K562 (cell line): ENCODE measurements around the gene OMA1. TPM values are rescaled to one million over a fixed set of nuclear protein-coding genes. Genes with fewer than 3 reads are reported as not detected.

Source experiments
- ATAC-seq: fragments of 200-7000 bp; cut with Tn5 transposase; 3 replicates; pipeline ENCODE4 v1.9.1; 2020; ENCODE audit warnings: moderate library complexity
- BruUV-seq: library from RNA; stranded (reverse); fragments of 400-500 nt; replicated peaks from 2 replicates; lab custom pipeline; 2021; lab: Mats Ljungman, UMichigan
- CTCF ChIA-PET: fragments of 300-600 bp; formaldehyde crosslinking; extraction: SDS; loops from one replicate; lab custom pipeline; 2021; ENCODE audit warnings: low intra/inter-chr PET ratio; lab: Yijun Ruan, JAX
- POLR2A ChIA-PET: fragments of 300-600, 350-650 bp; sonication (Branson Sonifier 250); formaldehyde crosslinking; extraction: SDS; loops from one replicate; lab custom pipeline; 2021; ENCODE audit warnings: antibody characterized with exemption, inconsistent platforms; lab: Yijun Ruan, JAX
- DNase-seq, 4 experiments: peaks; one replicate each; pipeline versions ENCODE4 v3.0.0 to v3.0.0-alpha.2; 2011 to 2018; ENCODE audit warnings: low spot score in 3 of 4, mixed read lengths in 3 of 4; ENCODE audit errors: extremely low read depth in 1 of 4
- FAIRE-seq: peaks from 2 replicates; lab custom pipeline; 2011; peaks lifted over from hg19 to GRCh38; lab: Jason Lieb, UNC
- H2AFZ ChIP-seq: 2 replicates; pipeline ENCODE4 v1.6.0; 2011; ENCODE audit warnings: low read depth, low read length, control low read depth, inconsistent platforms
- H3K27ac ChIP-seq: fragments of 200-600 bp; 3 replicates; pipeline ENCODE4 v1.8.0; 2011; ENCODE audit warnings: low read depth, mild to moderate bottlenecking, control low read depth, inconsistent platforms, low read length, moderate library complexity, mixed read lengths; ENCODE audit errors: extremely low read depth
- H3K27me3 ChIP-seq, 2 experiments: fragments of 300-600 bp in 1 of 2; 2 replicates in 1 of 2; 3 replicates in 1 of 2; pipeline versions ENCODE4 v1.6.0 to v1.8.0; 2011; ENCODE audit warnings: inconsistent platforms in 2 of 2, low read length in 2 of 2, mild to moderate bottlenecking in 1 of 2, mixed read lengths in 1 of 2, moderate library complexity in 1 of 2; ENCODE audit not compliant: control insufficient read depth in 2 of 2, insufficient read depth in 2 of 2
- H3K36me3 ChIP-seq: fragments of 300-600 bp; 3 replicates; pipeline ENCODE4 v1.8.0; 2011; ENCODE audit warnings: mild to moderate bottlenecking, low read length, inconsistent platforms; ENCODE audit not compliant: control insufficient read depth, insufficient read depth
- H3K4me1 ChIP-seq, 2 experiments: fragments of 200-600 bp in 1 of 2; replicated peaks in 1 of 2; 2 replicates in 1 of 2; 3 replicates in 1 of 2; pipeline versions ENCODE4 v1.5.1 to v1.8.0; 2011; ENCODE audit warnings: inconsistent platforms in 2 of 2, low read length in 2 of 2, mild to moderate bottlenecking in 1 of 2, mixed read lengths in 1 of 2, moderate library complexity in 1 of 2; ENCODE audit not compliant: control insufficient read depth in 2 of 2, insufficient read depth in 2 of 2
- H3K4me2 ChIP-seq: 2 replicates; pipeline ENCODE4 v1.6.1; 2011; ENCODE audit warnings: low read length, control low read depth, inconsistent platforms, mixed read lengths; ENCODE audit not compliant: insufficient read depth
- H3K4me3 ChIP-seq: fragments of 200-600 bp; sonication (generic), shearing (Covaris generic); 2 replicates; pipeline ENCODE4 v1.5.1; 2016; ENCODE audit warnings: control low read depth, inconsistent platforms
- H3K79me2 ChIP-seq: fragments of 200-600 bp; 3 replicates; pipeline ENCODE4 v1.8.0; 2011; ENCODE audit warnings: low read length, inconsistent platforms; ENCODE audit not compliant: control insufficient read depth, insufficient read depth
- H3K9ac ChIP-seq, 2 experiments: 2 replicates each; pipeline versions ENCODE4 v1.6.0 to v1.6.1; 2011; ENCODE audit warnings: low read depth in 2 of 2, low read length in 2 of 2, control low read depth in 1 of 2, inconsistent platforms in 1 of 2, mild to moderate bottlenecking in 1 of 2, mixed read lengths in 1 of 2; ENCODE audit not compliant: insufficient read depth in 1 of 2
- H3K9me1 ChIP-seq: one replicate; pipeline ENCODE4 v1.6.0; 2011; ENCODE audit warnings: inconsistent platforms, mild to moderate bottlenecking, low read length, moderate library complexity; ENCODE audit not compliant: control insufficient read depth, insufficient read depth
- H3K9me3 ChIP-seq: replicated peaks from 2 replicates; pipeline ENCODE4 v1.5.1; 2011; ENCODE audit warnings: low read depth, low read length, inconsistent platforms; ENCODE audit not compliant: control insufficient read depth, insufficient read depth
- H4K20me1 ChIP-seq: replicated peaks from 2 replicates; pipeline ENCODE4 v1.6.1; 2011; ENCODE audit warnings: low read length, inconsistent platforms, mixed read lengths; ENCODE audit not compliant: control insufficient read depth, insufficient read depth
- ARNT ChIP-seq, 2 experiments: fragments of 450-650 bp; IDR thresholded peaks; 2 replicates each; pipeline ENCODE4 v1.6.1; 2016; ENCODE audit warnings: mild to moderate bottlenecking in 1 of 2
- BHLHE40 ChIP-seq: IDR thresholded peaks from 2 replicates; pipeline ENCODE4 v1.6.1; 2011; ENCODE audit warnings: low read length, improper control_type of control experiment
- CHCHD3 ChIP-seq: fragments of 250-450 bp; sonication (Bioruptor Pico); IDR thresholded peaks from 2 replicates; pipeline ENCODE4 v2.1.2; 2022; ENCODE audit warnings: mild to moderate bottlenecking
- ELK3 ChIP-seq: fragments of 450-650 bp; formaldehyde crosslinking; IDR thresholded peaks from 2 replicates; pipeline ENCODE4 v1.4.0; 2020; ENCODE audit warnings: mild to moderate bottlenecking
- GATA2 ChIP-seq: sonication (generic); formaldehyde crosslinking; IDR thresholded peaks from 2 replicates; pipeline ENCODE4 v1.4.0; 2020; ENCODE audit warnings: mild to moderate bottlenecking, missing genetic modification reagents
- KHSRP ChIP-seq: fragments of 450-650 bp; IDR thresholded peaks from 2 replicates; pipeline ENCODE4 v1.6.1; 2017
- MAX ChIP-seq: sonication (generic); formaldehyde crosslinking; IDR thresholded peaks from 2 replicates; pipeline ENCODE4 v1.9.0; 2022; ENCODE audit warnings: mild to moderate bottlenecking, missing genetic modification reagents
- MCM3 ChIP-seq: fragments of 450-650 bp; IDR thresholded peaks from 2 replicates; pipeline ENCODE4 v1.6.1; 2016
- NFXL1 ChIP-seq: fragments of 450-650 bp; formaldehyde crosslinking; IDR thresholded peaks from 2 replicates; pipeline ENCODE4 v1.4.0; 2021; ENCODE audit warnings: mild to moderate bottlenecking
- PTBP1 ChIP-seq: fragments of 200-400 bp; formaldehyde crosslinking; IDR thresholded peaks from 2 replicates; pipeline ENCODE4 v1.6.1; 2017; ENCODE audit warnings: low read depth, low read length
- PURB ChIP-seq: sonication (generic); formaldehyde crosslinking; IDR thresholded peaks from 2 replicates; pipeline ENCODE4 v1.9.0; 2021; ENCODE audit warnings: low read depth, mild to moderate bottlenecking, missing genetic modification reagents
- USF1 ChIP-seq: sonication (generic); formaldehyde crosslinking; IDR thresholded peaks from 2 replicates; pipeline ENCODE4 v1.9.0; 2022; ENCODE audit warnings: mild to moderate bottlenecking, missing genetic modification reagents
- XRCC3 ChIP-seq: fragments of 450-650 bp; IDR thresholded peaks from 2 replicates; pipeline ENCODE4 v1.6.1; 2017; ENCODE audit warnings: mild to moderate bottlenecking, moderate library complexity
- ZNF12 ChIP-seq: sonication (generic); formaldehyde crosslinking; IDR thresholded peaks from 2 replicates; pipeline ENCODE4 v1.4.0; 2020; ENCODE audit warnings: mild to moderate bottlenecking, missing genetic modification reagents
- ZNF165 ChIP-seq: fragments of 250-450 bp; sonication (Bioruptor Pico); IDR thresholded peaks from 2 replicates; pipeline ENCODE4 v1.4.0; 2020; ENCODE audit warnings: borderline replicate concordance
- ZNF77 ChIP-seq: fragments of 250-450 bp; sonication (Bioruptor Pico); IDR thresholded peaks from 2 replicates; pipeline ENCODE4 v1.5.0; 2020
- ZNF830 ChIP-seq: fragments of 250-450 bp; sonication (Bioruptor Pico); IDR thresholded peaks from 2 replicates; pipeline ENCODE4 v1.5.0; 2021; ENCODE audit warnings: mild to moderate bottlenecking
- WGBS: fragments of 100-300 bp; shearing (Covaris generic); methylation state at CpG from one replicate; pipeline ENCODE4 v1.1.6; 2016; ENCODE audit warnings: low coverage, mixed read lengths; ENCODE audit not compliant: insufficient coverage; ENCODE audit errors: missing lambda C conversion rate; 5-methylcytosine and 5-hydroxymethylcytosine counted together
- in situ Hi-C: fragments of 300-500 bp; cut with MboI; formaldehyde crosslinking; loops from 4 replicates; pipeline ENCODE4 v1.15.0; 2018; ENCODE audit warnings: inconsistent platforms, mixed read lengths
- intact Hi-C: fragments of 100-400 bp; cut with micrococcal nuclease; formaldehyde crosslinking; loops from 2 replicates; pipeline ENCODE4 v1.14.2; 2022
- polyA plus RNA-seq, 8 experiments: library from polyadenylated mRNA; depleted of rRNA in 4 of 8; stranded (reverse) in 5 of 8; unstranded in 3 of 8; fragments of >200 nt; fragmentation: Nextera tagmentation in 2 of 8; fragmentation: Illumina TruSeq in 1 of 8; extraction: Ambion mirVana in 2 of 8; extraction: Trizol in 1 of 8; gene quantifications; 2 replicates each; pipeline versions ENCODE4 v1.2.1 to v1.2.3, GENCODE V29; 2011 to 2014; ENCODE audit warnings: inconsistent platforms in 1 of 8, missing spikeins in 1 of 8
- total RNA-seq, 7 experiments: library from RNA; depleted of rRNA in 6 of 7; stranded (reverse); fragments of >200 nt in 6 of 7; fragmentation: Illumina TruSeq in 2 of 7; extraction: Trizol in 2 of 7; gene quantifications; 2 replicates each; pipeline versions ENCODE4 v1.2.1 to v1.2.3, GENCODE V29; 2011 to 2021; ENCODE audit warnings: low replicate concordance in 1 of 7

Gene OMA1
- total and polyA plus RNA-seq, 9 of the 15 experiments (the other 6 are each of a cell fraction or from before 2014, with no cell fraction given) = 16.6 to 51.5 (median 33.5) TPM

GRCh38 chr1:58566339-58566738 is 19.8 kb upstream of the OMA1 start:
- no peak overlapping the region for H3K4me3 ChIP-seq
- H3K79me2 ChIP-seq = no peaks in the 10 kb centered on the region
- in situ Hi-C loops (no loop called here), intact Hi-C loops (no loop called here)
- no peak for ATAC-seq
- no peaks in the 10 kb centered on the region; a peak in 1 of 5 replicates for H3K4me1 ChIP-seq
- TF ChIP-seq CHCHD3 (CRISPR knock-in tag) = no peak
- TF ChIP-seq BHLHE40 = no peak
- no peak for TF ChIP-seq MCM3
- no peak for TF ChIP-seq KHSRP
- no peak for TF ChIP-seq ZNF830
- TF ChIP-seq ARNT (IDR thresholded peaks at IDR 0.05) = no peak
- no peak for TF ChIP-seq ZNF12 (CRISPR knock-in tag)
- no peak for TF ChIP-seq MAX (CRISPR knock-in tag)
- TF ChIP-seq PURB (CRISPR knock-in tag) = no peak
- TF ChIP-seq XRCC3 = no peak
- no peak for TF ChIP-seq ELK3 (CRISPR knock-in tag)
- TF ChIP-seq ZNF165 (CRISPR knock-in tag) = no peak
- no peak for TF ChIP-seq GATA2 (CRISPR knock-in tag)
- no peak for TF ChIP-seq ZNF77 (CRISPR knock-in tag)
- no peak for TF ChIP-seq NFXL1 (CRISPR knock-in tag)
- no peak for TF ChIP-seq PTBP1
- TF ChIP-seq USF1 (CRISPR knock-in tag) = no peak
- no peaks in the 10 kb centered on the region for H4K20me1 ChIP-seq
- CTCF ChIA-PET = no interaction called here
- no peaks in the 10 kb centered on the region for H3K36me3 ChIP-seq
- 20% methylated on average over 3 of the region's 3 CpGs for WGBS
- H3K9me1 ChIP-seq = no peaks in the 10 kb centered on the region
- peaks cover 3 to 4% of the 10 kb centered on the region in 2 experiments; a peak in 1 of 5 replicates for H3K27me3 ChIP-seq
- no peak overlapping the region for H3K9ac ChIP-seq
- H3K4me2 ChIP-seq = no peak overlapping the region
- no peak for DNase-seq
- FAIRE-seq = no peak
- no peak overlapping the region for H3K27ac ChIP-seq
- POLR2A ChIA-PET = interaction anchor here (0.6 kb wide), 1 partner anchor 183 kb away, joined by 3 read pairs; no protein-coding TSS in a partner anchor
- no peaks in the 10 kb centered on the region for H3K9me3 ChIP-seq
- peak overlapping the region; percentile 39; the same call in 1 of the 2 replicates for H2AFZ ChIP-seq
- no TSS peak for BruUV-seq
